K562 (cell line): Measurements from ENCODE around the gene R3HDM2. TPM values are rescaled to one million over a fixed set of nuclear protein-coding genes. Genes with fewer than 3 reads are reported as not detected.

Source experiments
- ASH1L ChIP-seq: fragments of 450-650 bp; IDR thresholded peaks from 2 replicates; pipeline ENCODE4 v1.6.1; 2018; ENCODE audit warnings: borderline replicate concordance, mild to moderate bottlenecking, low read depth; ENCODE audit not compliant: partially characterized antibody
- CCAR2 ChIP-seq: fragments of 200-400 bp; formaldehyde crosslinking; IDR thresholded peaks from 2 replicates; pipeline ENCODE4 v1.6.1; 2017; ENCODE audit warnings: mild to moderate bottlenecking, low read depth, low read length
- ETS1 ChIP-seq: conservative IDR thresholded peaks from 2 replicates; pipeline ENCODE4 v1.6.1; 2011; ENCODE audit warnings: low read depth, mild to moderate bottlenecking, low read length; ENCODE audit not compliant: control insufficient read depth
- HMGXB4 ChIP-seq: sonication (generic); formaldehyde crosslinking; IDR thresholded peaks from 2 replicates; pipeline ENCODE4 v1.8.1; 2023; ENCODE audit warnings: mild to moderate bottlenecking, missing genetic modification reagents
- JUNB ChIP-seq: fragments of 450-650 bp; formaldehyde crosslinking; conservative IDR thresholded peaks from 2 replicates; pipeline ENCODE4 v1.4.0; 2020; ENCODE audit warnings: mild to moderate bottlenecking
- NCOA6 ChIP-seq: fragments of 450-650 bp; IDR thresholded peaks from 2 replicates; pipeline ENCODE4 v1.6.1; 2017; ENCODE audit warnings: mild to moderate bottlenecking
- PRDM10 ChIP-seq: fragments of 450-650 bp; IDR thresholded peaks from 2 replicates; pipeline ENCODE4 v1.6.1; 2018; ENCODE audit not compliant: partially characterized antibody
- PRMT5 ChIP-seq: sonication (generic); formaldehyde crosslinking; IDR thresholded peaks from 2 replicates; pipeline ENCODE4 v1.5.0; 2020; ENCODE audit warnings: missing genetic modification reagents
- polyA plus RNA-seq, 8 experiments: library from polyadenylated mRNA; depleted of rRNA in 4 of 8; stranded (reverse) in 5 of 8; unstranded in 3 of 8; fragments of >200 nt; fragmentation: Nextera tagmentation in 2 of 8; fragmentation: Illumina TruSeq in 1 of 8; extraction: Ambion mirVana in 2 of 8; extraction: Trizol in 1 of 8; gene quantifications; 2 replicates each; pipeline versions ENCODE4 v1.2.1 to v1.2.3, GENCODE V29; 2011 to 2014; ENCODE audit warnings: inconsistent platforms in 1 of 8, missing spikeins in 1 of 8
- total RNA-seq, 7 experiments: library from RNA; depleted of rRNA in 6 of 7; stranded (reverse); fragments of >200 nt in 6 of 7; fragmentation: Illumina TruSeq in 2 of 7; extraction: Trizol in 2 of 7; gene quantifications; 2 replicates each; pipeline versions ENCODE4 v1.2.1 to v1.2.3, GENCODE V29; 2011 to 2021; ENCODE audit warnings: low replicate concordance in 1 of 7

R3HDM2 gene
- total and polyA plus RNA-seq, 9 of the 15 experiments (the other 6 are each of a cell fraction or from before 2014, with no cell fraction given): 3.3 to 18.8 (median 9.0) TPM

- 0 out of 2 replicates have a peak, but pooled peaks have one; percentile 34 for TF ChIP-seq ETS1
- no peak for TF ChIP-seq ASH1L
- TF ChIP-seq CCAR2: no peak
- TF ChIP-seq PRDM10: no peak
- no peak for TF ChIP-seq PRMT5 (CRISPR knock-in tag)
- TF ChIP-seq JUNB (CRISPR knock-in tag): no peak
- no peak for TF ChIP-seq NCOA6
- peak; percentile 95 for TF ChIP-seq HMGXB4
Observed at GRCh38 chr12:57238854-57239554, 191.8 kb downstream of the R3HDM2 start (continued).
